ENCODE measurements around the gene EXOC6B. TPM values are rescaled to one million over a fixed set of nuclear protein-coding genes. Genes with fewer than 3 reads are reported as not detected.

Gene EXOC6B
- total and polyA plus RNA-seq, 8 donors, result 22.1 to 30.8 (median 25.9) TPM

- Histone ChIP-seq H3K36me3 (no peaks in the 10 kb centered on the region), H3K4me1 (peaks cover 0 to 8% of the 10 kb centered on the region in 2 donors), H3K9me3 (no peaks in the 10 kb centered on the region), H3K4me3 (no peak overlapping the region), H3K27ac (no peak overlapping the region), H3K27me3 (no peaks in the 10 kb centered on the region)
- ATAC-seq (peak; percentile 50), DNase-seq (peak in 1 of 4 donors; percentile 28)
- TF ChIP-seq CTCF (IDR thresholded peaks at IDR 0.05), result no peak
- intact Hi-C loops (cut with DNase I), result no loop called here
These were observed 553.8 kb downstream of the EXOC6B start for GRCh38 chr2:72271766-72272641.

GRCh38 chr2:72271276-72271614 lies 554.6 kb downstream of the EXOC6B start:
- TF ChIP-seq CTCF (IDR thresholded peaks at IDR 0.05), result no peak
- Histone ChIP-seq H3K4me1 (peaks cover 0 to 8% of the 10 kb centered on the region in 2 donors), H3K27ac (no peak overlapping the region), H3K9me3 (no peaks in the 10 kb centered on the region), H3K4me3 (no peak overlapping the region), H3K36me3 (no peaks in the 10 kb centered on the region), H3K27me3 (no peaks in the 10 kb centered on the region)
- intact Hi-C loops (cut with DNase I), result no loop called here
- DNase-seq (no peak), ATAC-seq (no peak)

- intact Hi-C loops (cut with DNase I), result no loop called here
- Histone ChIP-seq H3K27ac (no peak overlapping the region), H3K36me3 (no peaks in the 10 kb centered on the region), H3K9me3 (no peaks in the 10 kb centered on the region), H3K27me3 (no peaks in the 10 kb centered on the region), H3K4me3 (no peak overlapping the region), H3K4me1 (peaks cover 0 to 8% of the 10 kb centered on the region in 2 donors)
- ATAC-seq (no peak), DNase-seq (no peak)
- TF ChIP-seq CTCF (IDR thresholded peaks at IDR 0.05), result no peak
These were observed 555.1 kb downstream of the EXOC6B start for GRCh38 chr2:72270556-72271275.

GRCh38 chr2:72263776-72264060 lies 562.1 kb downstream of the EXOC6B start:
- no peak for ATAC-seq
- no peak overlapping the region for H3K27ac ChIP-seq
- H3K36me3 ChIP-seq, result no peaks in the 10 kb centered on the region
- no peaks in the 10 kb centered on the region for H3K27me3 ChIP-seq
- H3K4me3 ChIP-seq, result no peak overlapping the region
- no peaks in the 10 kb centered on the region for H3K4me1 ChIP-seq
- intact Hi-C loops (cut with DNase I), result no loop called here
- no peaks in the 10 kb centered on the region for H3K9me3 ChIP-seq
- TF ChIP-seq CTCF (IDR thresholded peaks at IDR 0.05), result no peak
- no peak for DNase-seq

- no peaks in the 10 kb centered on the region for H3K27me3 ChIP-seq
- intact Hi-C loops (cut with DNase I), result no loop called here
- H3K36me3 ChIP-seq, result no peaks in the 10 kb centered on the region
- no peak overlapping the region for H3K27ac ChIP-seq
- DNase-seq, result no peak
- no peaks in the 10 kb centered on the region for H3K9me3 ChIP-seq
- H3K4me1 ChIP-seq, result no peaks in the 10 kb centered on the region
- ATAC-seq, result no peak
- no peak for TF ChIP-seq CTCF (IDR thresholded peaks at IDR 0.05)
- no peak overlapping the region for H3K4me3 ChIP-seq
These were observed 562.6 kb downstream of the EXOC6B start for GRCh38 chr2:72263043-72263775.
